ENCODE measurements around the gene LRTM2. TPM values are rescaled to one million over a fixed set of nuclear protein-coding genes. Genes with fewer than 3 reads are reported as not detected.

LRTM2 gene
- total and polyA plus RNA-seq, 2 of the 4 experiments (the other 2 are of a cell fraction): not detected

DNA sequence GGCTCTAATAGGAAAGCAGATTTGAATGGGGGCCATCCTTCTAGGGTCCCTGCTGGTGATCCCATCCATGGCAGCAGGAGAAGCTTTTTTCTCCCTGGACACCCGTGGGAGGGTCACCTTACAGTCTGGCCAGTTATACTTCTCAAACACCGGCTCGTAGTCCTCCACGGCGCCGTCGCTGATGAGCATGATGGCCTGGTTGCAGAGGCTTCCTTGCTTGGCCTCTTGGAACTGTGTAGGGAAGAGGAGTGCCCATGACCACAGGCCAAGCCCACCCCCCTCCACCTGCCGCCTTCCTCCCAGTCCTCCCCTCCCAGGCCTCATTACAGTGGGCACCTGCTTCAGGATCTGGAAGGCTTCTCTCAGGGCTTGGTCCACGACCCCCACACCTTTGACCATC is 64.3 kb downstream of the LRTM2 start:
- H3K9me1 ChIP-seq (ENCODE audit: insufficient read depth, low read length): 0 out of 2 replicates have a peak, but pooled peaks cover 3% of the 10 kb centered on the region
- peaks cover 67% of the 10 kb centered on the region for H3K27me3 ChIP-seq (ENCODE audit: control insufficient read depth, insufficient read depth, low read length)
- CTCF ChIA-PET: no interaction called here
- H2BK5ac ChIP-seq (ENCODE audit: low read depth, low read length, poor library complexity, severe bottlenecking): no peak overlapping the region
- H3K36me3 ChIP-seq (ENCODE audit: control insufficient read depth, insufficient read depth, low read length): no peaks in the 10 kb centered on the region
- H4K91ac ChIP-seq (ENCODE audit: insufficient read depth, low read depth, low read length): no peak overlapping the region
- H3K23ac ChIP-seq (ENCODE audit: low read depth, low read length): no peak overlapping the region
- TF ChIP-seq RAD21 (IDR thresholded peaks at IDR 0.05; ENCODE audit: low read length) (no peak), SMC3 (IDR thresholded peaks at IDR 0.05; ENCODE audit: low read depth, low read length) (no peak), RFX5 (IDR thresholded peaks at IDR 0.05; ENCODE audit: low read depth, low read length) (no peak), NFE2L2 (IDR thresholded peaks at IDR 0.05; ENCODE audit: low read depth, low read length) (no peak), MXI1 (IDR thresholded peaks at IDR 0.05; ENCODE audit: borderline replicate concordance, low read depth, low read length) (no peak)
- ATAC-seq (ENCODE audit: low read depth) (no peak), DNase-seq (no peak)
- dilution Hi-C loops (cut with HindIII; ENCODE audit: low sequenced_read_pairs, unreplicated experiment): no loop called here
- POLR2A ChIA-PET (ENCODE audit: unreplicated experiment): no interaction called here
- H3K4me2 ChIP-seq (ENCODE audit: low read depth, low read length): no peak overlapping the region
- no peaks in the 10 kb centered on the region for H3K4me1 ChIP-seq (ENCODE audit: control insufficient read depth, insufficient read depth, low read length)
- H2BK15ac ChIP-seq (ENCODE audit: low read depth, low read length): no peak overlapping the region
- no peak overlapping the region for H3K56ac ChIP-seq (ENCODE audit: extremely low read depth, insufficient read depth, low read length)
- H2AFZ ChIP-seq (replicated peaks; ENCODE audit: low read length, poor library complexity): no peak overlapping the region
- BruUV-seq (replicated peaks): no TSS peak
- no peak overlapping the region for H3K9ac ChIP-seq (ENCODE audit: low read depth, low read length)
- H3K79me1 ChIP-seq (ENCODE audit: low read depth in 1 of 2, low read length in 2 of 2): no peaks in the 10 kb centered on the region
- H3K27ac ChIP-seq (ENCODE audit: insufficient read depth, low read length): no peak overlapping the region
- H4K5ac ChIP-seq (ENCODE audit: low read depth, low read length): no peak overlapping the region
- no peak overlapping the region for H2AK9ac ChIP-seq (replicated peaks; ENCODE audit: low read depth, low read length, poor library complexity)
- H3K4me3 ChIP-seq (ENCODE audit: insufficient read depth, low read depth, low read length): no peak overlapping the region
- H2AK5ac ChIP-seq (ENCODE audit: low read depth, low read length): no peak overlapping the region
- no peaks in the 10 kb centered on the region for H3K9me3 ChIP-seq (ENCODE audit: control insufficient read depth, insufficient read depth, low read length)
- no peak overlapping the region for H3K14ac ChIP-seq (replicated peaks; ENCODE audit: low read depth, low read length)
- intact Hi-C loops (cut with micrococcal nuclease): no loop called here
- H2BK120ac ChIP-seq (ENCODE audit: low read depth, low read length): no peak overlapping the region
- H2BK20ac ChIP-seq (ENCODE audit: low read depth, low read length): no peak overlapping the region
- H3K18ac ChIP-seq (ENCODE audit: low read depth, low read length): no peak overlapping the region
- no peak overlapping the region for H3K4ac ChIP-seq (ENCODE audit: low read depth, low read length)
- no peaks in the 10 kb centered on the region for H4K20me1 ChIP-seq (ENCODE audit: insufficient read depth, low read length)
- no peak overlapping the region for H4K8ac ChIP-seq (ENCODE audit: low read depth in 2 of 2, low read length in 2 of 2)
- in situ Hi-C loops (cut with MboI; ENCODE audit: low sequenced_read_pairs): no loop called here
- WGBS, 2 experiments (ENCODE audit: extremely low coverage in 2 of 2, insufficient read length in 1 of 2): no CpG with 5 or more reads among the region's 9 CpGs

Measured in IMR-90 (cell line).